Neural progenitor cell (in vitro differentiated cells): Measurements from ENCODE around the gene ZNF655. TPM values are rescaled to one million over a fixed set of nuclear protein-coding genes. Genes with fewer than 3 reads are reported as not detected.

Source experiments
- DNase-seq: peaks from one replicate; pipeline ENCODE4 v3.0.0-alpha.2; 2016; ENCODE audit warnings: low spot score
- H2AFZ ChIP-seq: fragments of 200-600 bp; sonication (generic); replicated peaks from 2 replicates; pipeline ENCODE4 v1.6.1; 2016; ENCODE audit warnings: antibody characterized with exemption
- H3F3A ChIP-seq: fragments of 200-600 bp; sonication (generic); 2 replicates; pipeline ENCODE4 v1.6.1; 2016; ENCODE audit warnings: antibody characterized with exemption, low read depth
- H3K27ac ChIP-seq: fragments of 200-600 bp; sonication (generic); 2 replicates; pipeline ENCODE4 v1.5.1; 2016; ENCODE audit warnings: mild to moderate bottlenecking
- H3K27me3 ChIP-seq: fragments of 200-600 bp; sonication (generic); 2 replicates; pipeline ENCODE4 v1.6.1; 2016; ENCODE audit warnings: mild to moderate bottlenecking, moderate library complexity
- H3K36me3 ChIP-seq: fragments of 200-600 bp; sonication (generic); 2 replicates; pipeline ENCODE4 v1.5.1; 2016
- H3K4me1 ChIP-seq: fragments of 200-600 bp; sonication (generic); 2 replicates; pipeline ENCODE4 v1.6.1; 2016; ENCODE audit warnings: mixed run types
- H3K4me2 ChIP-seq: fragments of 200-600 bp; sonication (generic); 2 replicates; pipeline ENCODE4 v1.6.1; 2016
- H3K4me3 ChIP-seq: fragments of 200-600 bp; sonication (generic); 2 replicates; pipeline ENCODE4 v1.5.1; 2016
- H3K79me2 ChIP-seq: fragments of 200-600 bp; sonication (generic); 2 replicates; pipeline ENCODE4 v1.6.1; 2016; ENCODE audit warnings: low read depth
- H3K9ac ChIP-seq: fragments of 200-600 bp; sonication (generic); 2 replicates; pipeline ENCODE4 v1.6.1; 2016
- H3K9me3 ChIP-seq: fragments of 200-600 bp; sonication (generic); 2 replicates; pipeline ENCODE4 v1.5.1; 2016; ENCODE audit warnings: low read depth
- H4K20me1 ChIP-seq: fragments of 200-600 bp; sonication (generic); 2 replicates; pipeline ENCODE4 v1.6.1; 2016; ENCODE audit warnings: low read depth
- H3K27ac Mint-ChIP-seq: 3 replicates; pipeline ENCODE4 v1.8.0; 2021; ENCODE audit warnings: mixed read lengths
- H3K27me3 Mint-ChIP-seq: 2 replicates; pipeline ENCODE4 v1.8.0; 2022; ENCODE audit warnings: low read depth, mild to moderate bottlenecking, inconsistent platforms, moderate library complexity, mixed read lengths; ENCODE audit not compliant: insufficient read depth
- H3K36me3 Mint-ChIP-seq: 3 replicates; pipeline ENCODE4 v1.8.0; 2021; ENCODE audit warnings: mixed read lengths
- H3K4me1 Mint-ChIP-seq: 3 replicates; pipeline ENCODE4 v1.8.0; 2021; ENCODE audit warnings: mixed read lengths
- H3K4me3 Mint-ChIP-seq: 3 replicates; pipeline ENCODE4 v1.8.0; 2021; ENCODE audit warnings: mild to moderate bottlenecking, moderate library complexity, mixed read lengths
- H3K9me3 Mint-ChIP-seq: 3 replicates; pipeline ENCODE4 v1.8.0; 2020; ENCODE audit warnings: mixed read lengths
- EZH2 ChIP-seq: fragments of 200-600 bp; sonication (generic); IDR thresholded peaks from 2 replicates; pipeline ENCODE4 v1.6.1; 2017; ENCODE audit warnings: antibody characterized with exemption, mild to moderate bottlenecking, moderate library complexity
- EZH2phosphoT487 ChIP-seq: fragments of 200-600 bp; sonication (generic); IDR thresholded peaks from 2 replicates; pipeline ENCODE4 v1.6.1; 2017; ENCODE audit warnings: antibody characterized with exemption
- total RNA-seq: library from RNA; depleted of rRNA; stranded (reverse); fragments of >200 nt; gene quantifications from 2 replicates; pipeline ENCODE4 v1.2.3, GENCODE V29; 2015; ENCODE audit warnings: low replicate concordance
- TF ChIP-seq, protein P1 (sequence below): fragments of 200-600 bp; sonication (generic); IDR thresholded peaks from 2 replicates; pipeline ENCODE4 v1.5.1; 2017; ENCODE audit warnings: antibody characterized with exemption, mild to moderate bottlenecking

Gene ZNF655
- total RNA-seq, 1 donor from 2014 or later, result 66.3 TPM

DNA sequence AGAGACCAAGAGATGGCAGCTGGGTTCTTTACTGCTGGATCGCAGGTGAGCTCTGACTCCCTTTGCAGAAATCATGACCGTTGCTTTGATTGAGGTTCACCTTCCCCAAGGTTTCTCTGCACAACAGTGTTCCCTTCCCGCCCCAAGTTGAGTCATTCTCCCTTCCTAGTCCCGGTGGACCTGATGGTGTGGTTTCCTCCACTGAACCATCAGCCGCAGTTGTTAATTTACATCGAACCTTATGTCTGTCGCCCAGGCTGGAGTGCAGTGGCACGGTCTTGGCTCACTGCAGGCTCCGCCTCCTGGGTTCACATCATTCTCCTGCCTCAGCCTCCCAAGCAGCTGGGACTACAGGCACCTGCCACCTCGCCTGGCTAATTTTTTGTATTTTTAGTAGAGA lies 64.2 kb downstream of the ZNF655 start:
- Mint-ChIP-seq H3K4me1 (peaks cover 10% of the 10 kb centered on the region), H3K36me3 (peaks cover 40% of the 10 kb centered on the region), H3K27ac (no peak overlapping the region), H3K9me3 (no peaks in the 10 kb centered on the region), H3K27me3 (peaks cover 7% of the 10 kb centered on the region), H3K4me3 (no peak overlapping the region)
- Histone ChIP-seq H3F3A (no peaks in the 10 kb centered on the region), H3K79me2 (peaks cover 11% of the 10 kb centered on the region), H3K27ac (no peak overlapping the region), H3K36me3 (peaks cover 12% of the 10 kb centered on the region), H3K9ac (no peak overlapping the region), H3K4me3 (no peak overlapping the region), H3K27me3 (no peaks in the 10 kb centered on the region), H3K9me3 (no peaks in the 10 kb centered on the region), H4K20me1 (peaks cover 5% of the 10 kb centered on the region), H3K4me1 (peaks cover 3% of the 10 kb centered on the region), H2AFZ (no peak overlapping the region), H3K4me2 (no peak overlapping the region)
- no peak for TF ChIP-seq EZH2
- no peak for TF ChIP-seq EZH2phosphoT487
- TF ChIP-seq, protein P1, sequence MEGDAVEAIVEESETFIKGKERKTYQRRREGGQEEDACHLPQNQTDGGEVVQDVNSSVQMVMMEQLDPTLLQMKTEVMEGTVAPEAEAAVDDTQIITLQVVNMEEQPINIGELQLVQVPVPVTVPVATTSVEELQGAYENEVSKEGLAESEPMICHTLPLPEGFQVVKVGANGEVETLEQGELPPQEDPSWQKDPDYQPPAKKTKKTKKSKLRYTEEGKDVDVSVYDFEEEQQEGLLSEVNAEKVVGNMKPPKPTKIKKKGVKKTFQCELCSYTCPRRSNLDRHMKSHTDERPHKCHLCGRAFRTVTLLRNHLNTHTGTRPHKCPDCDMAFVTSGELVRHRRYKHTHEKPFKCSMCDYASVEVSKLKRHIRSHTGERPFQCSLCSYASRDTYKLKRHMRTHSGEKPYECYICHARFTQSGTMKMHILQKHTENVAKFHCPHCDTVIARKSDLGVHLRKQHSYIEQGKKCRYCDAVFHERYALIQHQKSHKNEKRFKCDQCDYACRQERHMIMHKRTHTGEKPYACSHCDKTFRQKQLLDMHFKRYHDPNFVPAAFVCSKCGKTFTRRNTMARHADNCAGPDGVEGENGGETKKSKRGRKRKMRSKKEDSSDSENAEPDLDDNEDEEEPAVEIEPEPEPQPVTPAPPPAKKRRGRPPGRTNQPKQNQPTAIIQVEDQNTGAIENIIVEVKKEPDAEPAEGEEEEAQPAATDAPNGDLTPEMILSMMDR, result no peak
- no peak for DNase-seq

DNA sequence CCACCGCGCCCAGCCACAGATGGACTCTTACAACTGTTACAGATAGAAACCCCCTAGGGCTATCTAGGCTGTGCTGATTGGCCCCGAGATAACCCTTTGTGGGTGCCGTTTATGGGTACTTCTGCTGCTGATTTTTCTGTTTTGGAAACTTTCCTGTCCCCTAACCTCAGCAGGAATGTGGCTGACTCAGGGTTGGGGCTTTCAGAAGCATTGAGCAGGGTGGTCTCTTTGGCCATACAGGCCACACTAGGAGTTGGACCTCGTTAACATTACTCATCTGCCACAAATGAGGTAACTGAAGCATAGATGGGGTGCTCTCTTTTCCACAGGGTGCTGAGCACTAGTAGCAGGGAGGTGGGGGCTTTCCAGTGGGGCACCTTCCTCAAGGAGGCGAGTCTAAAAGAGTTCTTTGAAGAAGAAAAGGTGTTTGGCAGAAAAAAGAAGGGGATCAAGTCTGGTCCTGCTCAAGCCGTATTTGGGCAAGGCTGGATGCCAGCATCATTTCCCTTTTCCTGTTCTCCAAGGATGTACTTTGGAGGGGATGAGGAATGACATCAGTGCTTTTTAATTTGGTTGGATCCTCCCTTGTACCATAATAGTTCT lies 64.8 kb downstream of the ZNF655 start:
- H3K4me1 ChIP-seq, result no peaks in the 10 kb centered on the region
- H3K27ac ChIP-seq, result no peak overlapping the region
- H3K79me2 ChIP-seq, result peaks cover 5% of the 10 kb centered on the region
- H3K4me2 ChIP-seq, result no peak overlapping the region
- H3K4me3 ChIP-seq, result no peak overlapping the region
- H3F3A ChIP-seq, result no peaks in the 10 kb centered on the region
- H2AFZ ChIP-seq, result no peak overlapping the region
- no peaks in the 10 kb centered on the region for H3K9me3 ChIP-seq
- Mint-ChIP-seq H3K9me3 (no peaks in the 10 kb centered on the region), H3K27ac (no peak overlapping the region), H3K27me3 (peaks cover 7% of the 10 kb centered on the region), H3K4me3 (no peak overlapping the region), H3K4me1 (peaks cover 4% of the 10 kb centered on the region), H3K36me3 (peaks cover 40% of the 10 kb centered on the region)
- no peak overlapping the region for H3K9ac ChIP-seq
- DNase-seq, result no peak
- peaks cover 9% of the 10 kb centered on the region for H4K20me1 ChIP-seq
- H3K36me3 ChIP-seq, result peaks cover 12% of the 10 kb centered on the region
- H3K27me3 ChIP-seq, result no peaks in the 10 kb centered on the region
- TF ChIP-seq EZH2 (no peak), EZH2phosphoT487 (no peak)
- TF ChIP-seq, protein P1, result no peak

DNA sequence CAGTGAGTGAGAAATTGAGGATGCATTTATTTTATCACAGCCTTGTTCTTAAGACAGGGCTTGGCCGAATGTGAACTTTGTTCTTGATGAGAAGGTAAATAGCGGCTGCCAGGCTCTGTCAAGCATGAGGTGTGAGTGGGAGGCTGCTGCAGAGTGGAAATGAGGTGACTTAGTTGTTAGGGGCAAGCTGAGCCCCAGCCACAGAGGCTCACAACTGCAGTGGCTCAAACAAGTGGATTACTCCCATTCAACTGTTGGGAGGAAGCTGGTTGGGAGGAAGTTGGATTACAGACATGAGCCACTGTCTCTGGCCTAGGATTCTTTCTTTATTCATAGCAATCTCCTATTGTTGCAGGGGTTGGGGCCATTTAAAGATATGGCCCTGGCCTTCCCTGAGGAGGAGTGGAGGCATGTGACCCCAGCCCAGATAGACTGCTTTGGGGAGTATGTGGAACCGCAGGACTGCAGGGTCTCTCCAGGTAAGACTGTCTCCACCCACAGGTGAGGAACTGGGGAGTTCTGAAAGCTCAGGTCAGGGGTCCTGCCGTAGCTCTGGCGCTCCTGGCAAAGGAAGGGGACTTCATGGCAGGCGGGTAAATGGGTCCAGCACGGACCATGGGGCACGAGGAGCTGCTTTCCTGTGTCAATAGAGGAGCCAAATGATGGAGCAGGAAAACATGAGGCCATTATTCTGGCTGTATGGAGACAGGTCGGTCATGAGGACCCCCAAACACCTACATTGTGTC lies 65.4 kb downstream of the ZNF655 start:
- no peaks in the 10 kb centered on the region for H3K9me3 Mint-ChIP-seq
- H3K4me1 Mint-ChIP-seq, result no peaks in the 10 kb centered on the region
- H3K4me2 ChIP-seq, result no peak overlapping the region
- H3K36me3 Mint-ChIP-seq, result peaks cover 42% of the 10 kb centered on the region
- TF ChIP-seq EZH2 (no peak), EZH2phosphoT487 (no peak)
- TF ChIP-seq, protein P1, result no peak
- no peak overlapping the region for H3K27ac Mint-ChIP-seq
- H3K36me3 ChIP-seq, result peaks cover 12% of the 10 kb centered on the region
- peaks cover 15% of the 10 kb centered on the region for H4K20me1 ChIP-seq
- no peak overlapping the region for H3K4me3 Mint-ChIP-seq
- H3K9ac ChIP-seq, result no peak overlapping the region
- no peaks in the 10 kb centered on the region for H3K27me3 ChIP-seq
- peaks cover 3% of the 10 kb centered on the region for H3K79me2 ChIP-seq
- no peaks in the 10 kb centered on the region for H3K9me3 ChIP-seq
- no peaks in the 10 kb centered on the region for H3F3A ChIP-seq
- peaks cover 7% of the 10 kb centered on the region for H3K27me3 Mint-ChIP-seq
- H2AFZ ChIP-seq, result no peak overlapping the region
- no peaks in the 10 kb centered on the region for H3K4me1 ChIP-seq
- H3K27ac ChIP-seq, result no peak overlapping the region
- no peak for DNase-seq
- H3K4me3 ChIP-seq, result no peak overlapping the region
